HEK293 (cell line): ENCODE results near the gene ITPRID2.

Experiments used
- CTCF ChIA-PET: fragments of 350-600 bp; formaldehyde crosslinking; extraction: SDS; loops from one replicate; lab custom pipeline; 2021; ENCODE audit warnings: antibody characterized with exemption; lab: Yijun Ruan, JAX
- POLR2A ChIA-PET: fragments of 300-600 bp; formaldehyde crosslinking; extraction: SDS; loops from one replicate; lab custom pipeline; 2020; ENCODE audit warnings: antibody characterized with exemption, inconsistent platforms; lab: Yijun Ruan, JAX
- H3K27ac ChIP-seq: fragments of 200-500 bp; sonication (Bioruptor generic); 2 replicates; pipeline ENCODE4 v1.5.1; 2014; ENCODE audit warnings: low read depth, low read length, control low read depth, inconsistent platforms; ENCODE audit errors: extremely low read depth
- H3K36me3 ChIP-seq, 2 experiments: fragments of 200-500 bp in 1 of 2; sonication (Bioruptor generic) in 1 of 2; 1 replicate in 1 of 2; 2 replicates in 1 of 2; pipeline ENCODE4 v1.5.1; 2014 to 2017; ENCODE audit warnings: inconsistent platforms in 2 of 2, low read length in 2 of 2; ENCODE audit not compliant: control insufficient read depth in 2 of 2, insufficient read depth in 1 of 2
- H3K4me1 ChIP-seq: fragments of 200-500 bp; sonication (Bioruptor generic); 2 replicates; pipeline ENCODE4 v1.5.1; 2014; ENCODE audit warnings: mild to moderate bottlenecking, low read length, inconsistent platforms; ENCODE audit not compliant: control insufficient read depth, insufficient read depth
- H3K4me3 ChIP-seq: 2 replicates; pipeline ENCODE4 v1.5.1; 2011; ENCODE audit warnings: low read depth, mild to moderate bottlenecking, control low read depth, low read length, moderate library complexity
- H3K9me3 ChIP-seq: fragments of 200-500 bp; sonication (Bioruptor generic); 2 replicates; pipeline ENCODE4 v1.5.1; 2014; ENCODE audit warnings: low read depth, low read length, inconsistent platforms; ENCODE audit not compliant: control insufficient read depth, insufficient read depth
- EGR2 ChIP-seq: fragments of 450-650 bp; formaldehyde crosslinking; IDR thresholded peaks from 2 replicates; pipeline ENCODE4 v1.5.1; 2016; ENCODE audit warnings: low read depth, missing biosample characterization, missing genetic modification characterization
- OVOL3 ChIP-seq: fragments of 450-650 bp; formaldehyde crosslinking; IDR thresholded peaks from 2 replicates; pipeline ENCODE4 v1.5.1; 2016; ENCODE audit warnings: missing biosample characterization, missing genetic modification characterization
- SP2 ChIP-seq: fragments of 450-650 bp; formaldehyde crosslinking; IDR thresholded peaks from 2 replicates; pipeline ENCODE4 v1.5.1; 2016; ENCODE audit warnings: missing biosample characterization, missing genetic modification characterization
- SP3 ChIP-seq: fragments of 450-650 bp; formaldehyde crosslinking; IDR thresholded peaks from 2 replicates; pipeline ENCODE4 v1.5.1; 2016; ENCODE audit warnings: missing biosample characterization, missing genetic modification characterization
- TRIM28 ChIP-seq: IDR thresholded peaks from 2 replicates; pipeline ENCODE4 v1.6.1; 2011; ENCODE audit warnings: low read length, control low read depth, borderline replicate concordance
- ZBTB49 ChIP-seq: fragments of 450-650 bp; formaldehyde crosslinking; IDR thresholded peaks from 2 replicates; pipeline ENCODE4 v1.5.1; 2016; ENCODE audit warnings: missing biosample characterization, missing genetic modification characterization, low read depth
- ZFHX2 ChIP-seq: fragments of 450-650 bp; formaldehyde crosslinking; conservative IDR thresholded peaks from 2 replicates; pipeline ENCODE4 v1.5.1; 2016; ENCODE audit warnings: missing biosample characterization, missing genetic modification characterization
- ZFP37 ChIP-seq: fragments of 450-650 bp; formaldehyde crosslinking; IDR thresholded peaks from 2 replicates; pipeline ENCODE4 v1.5.1; 2016; ENCODE audit warnings: missing biosample characterization, missing genetic modification characterization
- ZNF138 ChIP-seq: fragments of 450-650 bp; formaldehyde crosslinking; IDR thresholded peaks from 2 replicates; pipeline ENCODE4 v1.5.1; 2016; ENCODE audit warnings: missing biosample characterization, missing genetic modification characterization, borderline replicate concordance
- ZNF148 ChIP-seq: fragments of 450-650 bp; formaldehyde crosslinking; IDR thresholded peaks from 2 replicates; pipeline ENCODE4 v1.5.0; 2017; ENCODE audit warnings: missing biosample characterization, missing genetic modification characterization, borderline replicate concordance
- ZNF16 ChIP-seq: fragments of 450-650 bp; formaldehyde crosslinking; IDR thresholded peaks from 2 replicates; pipeline ENCODE4 v1.5.1; 2016; ENCODE audit warnings: low read depth, missing biosample characterization, missing genetic modification characterization
- ZNF18 ChIP-seq: fragments of 450-650 bp; formaldehyde crosslinking; IDR thresholded peaks from 2 replicates; pipeline ENCODE4 v1.5.1; 2016; ENCODE audit warnings: missing biosample characterization, missing genetic modification characterization
- ZNF423 ChIP-seq: fragments of 450-650 bp; formaldehyde crosslinking; IDR thresholded peaks from 2 replicates; pipeline ENCODE4 v1.5.1; 2016; ENCODE audit warnings: missing biosample characterization, missing genetic modification characterization
- ZNF473 ChIP-seq: fragments of 450-650 bp; formaldehyde crosslinking; IDR thresholded peaks from 2 replicates; pipeline ENCODE4 v1.5.1; 2017; ENCODE audit warnings: missing biosample characterization, missing genetic modification characterization
- ZNF530 ChIP-seq: fragments of 450-650 bp; formaldehyde crosslinking; IDR thresholded peaks from 2 replicates; pipeline ENCODE4 v1.5.1; 2016; ENCODE audit warnings: low read depth, missing biosample characterization, missing genetic modification characterization
- ZNF585B ChIP-seq: fragments of 450-650 bp; formaldehyde crosslinking; IDR thresholded peaks from 2 replicates; pipeline ENCODE4 v1.5.1; 2016; ENCODE audit warnings: missing biosample characterization, missing genetic modification characterization
- ZNF704 ChIP-seq: fragments of 450-650 bp; formaldehyde crosslinking; IDR thresholded peaks from 2 replicates; pipeline ENCODE4 v1.5.1; 2016; ENCODE audit warnings: missing biosample characterization, missing genetic modification characterization

ITPRID2 gene

GRCh38 chr2:181862583-181863281 lies 28.8 kb upstream of the ITPRID2 start:
- Histone ChIP-seq H3K4me3 (no peak overlapping the region), H3K4me1 (no peaks in the 10 kb centered on the region)
- CTCF ChIA-PET: interaction anchor here (0.6 kb wide), 1 partner anchor 215 kb away, joined by 3 read pairs; no protein-coding TSS in a partner anchor
- no peak for TF ChIP-seq ZFP37 (tag by site-specific recombination)
- TF ChIP-seq OVOL3 (tag by site-specific recombination): no peak
- TF ChIP-seq TRIM28: no peak
- TF ChIP-seq ZFHX2: no peak
- no peak for TF ChIP-seq ZBTB49 (tag by site-specific recombination)
- TF ChIP-seq ZNF473 (tag by site-specific recombination): no peak
- TF ChIP-seq ZNF18 (tag by site-specific recombination): no peak
- no peak for TF ChIP-seq SP3
- no peak for TF ChIP-seq ZNF16 (tag by site-specific recombination)
- TF ChIP-seq, all 188 proteins: peak for 0
- POLR2A ChIA-PET: no interaction called here
- Histone ChIP-seq H3K27ac (no peak overlapping the region), H3K36me3 (no peaks in the 10 kb centered on the region), H3K9me3 (no peaks in the 10 kb centered on the region)

GRCh38 chr2:181872178-181872577 lies 19.4 kb upstream of the ITPRID2 start:
- ChIA-PET POLR2A (no interaction called here), CTCF (interaction anchor here (0.7 kb wide), 1 partner anchor 19 kb away, joined by 3 read pairs; no protein-coding TSS in a partner anchor)
- Histone ChIP-seq H3K27ac (no peak overlapping the region), H3K4me1 (no peaks in the 10 kb centered on the region; the same call in 1 of the 2 replicates), H3K9me3 (no peaks in the 10 kb centered on the region), H3K36me3 (no peaks in the 10 kb centered on the region), H3K4me3 (no peak overlapping the region)
- TF ChIP-seq ZNF138 (tag by site-specific recombination): no peak
- TF ChIP-seq SP2 (tag by site-specific recombination): no peak
- TF ChIP-seq EGR2 (tag by site-specific recombination): no peak
- TF ChIP-seq ZNF148: no peak
- TF ChIP-seq ZNF530 (tag by site-specific recombination): no peak
- no peak for TF ChIP-seq ZNF585B (tag by site-specific recombination)
- no peak for TF ChIP-seq ZNF704 (tag by site-specific recombination)
- no peak for TF ChIP-seq ZNF423
